Measurements from ENCODE around the gene TEX26.

DNA sequence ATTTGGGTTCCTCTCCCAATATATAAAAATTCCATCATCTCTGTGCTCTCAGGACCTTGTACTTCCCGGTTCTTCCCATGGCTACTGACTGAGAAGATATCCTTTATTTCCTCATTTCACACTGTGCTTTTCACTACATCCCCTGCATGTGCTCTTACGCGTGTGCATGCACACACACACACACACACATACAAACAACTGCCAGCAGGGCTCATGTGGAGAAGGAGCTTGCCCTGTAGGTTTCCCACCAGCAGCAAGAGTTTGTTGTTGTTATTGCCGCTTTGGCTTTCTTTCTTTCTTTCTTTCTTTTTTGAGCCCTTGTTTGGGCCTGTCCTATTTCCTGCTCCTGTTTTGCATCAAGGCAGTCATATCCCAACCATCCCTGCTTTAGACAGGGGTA lies 43.6 kb downstream of the TEX26 start:
- TF ChIP-seq, protein P1, sequence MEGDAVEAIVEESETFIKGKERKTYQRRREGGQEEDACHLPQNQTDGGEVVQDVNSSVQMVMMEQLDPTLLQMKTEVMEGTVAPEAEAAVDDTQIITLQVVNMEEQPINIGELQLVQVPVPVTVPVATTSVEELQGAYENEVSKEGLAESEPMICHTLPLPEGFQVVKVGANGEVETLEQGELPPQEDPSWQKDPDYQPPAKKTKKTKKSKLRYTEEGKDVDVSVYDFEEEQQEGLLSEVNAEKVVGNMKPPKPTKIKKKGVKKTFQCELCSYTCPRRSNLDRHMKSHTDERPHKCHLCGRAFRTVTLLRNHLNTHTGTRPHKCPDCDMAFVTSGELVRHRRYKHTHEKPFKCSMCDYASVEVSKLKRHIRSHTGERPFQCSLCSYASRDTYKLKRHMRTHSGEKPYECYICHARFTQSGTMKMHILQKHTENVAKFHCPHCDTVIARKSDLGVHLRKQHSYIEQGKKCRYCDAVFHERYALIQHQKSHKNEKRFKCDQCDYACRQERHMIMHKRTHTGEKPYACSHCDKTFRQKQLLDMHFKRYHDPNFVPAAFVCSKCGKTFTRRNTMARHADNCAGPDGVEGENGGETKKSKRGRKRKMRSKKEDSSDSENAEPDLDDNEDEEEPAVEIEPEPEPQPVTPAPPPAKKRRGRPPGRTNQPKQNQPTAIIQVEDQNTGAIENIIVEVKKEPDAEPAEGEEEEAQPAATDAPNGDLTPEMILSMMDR (IDR thresholded peaks at IDR 0.05), result no peak
- TF ChIP-seq POLR2A (IDR thresholded peaks at IDR 0.05), result no peak
